ENCODE results near the gene AOPEP. TPM values are rescaled to one million over a fixed set of nuclear protein-coding genes. Genes with fewer than 3 reads are reported as not detected.

Gene AOPEP
- total RNA-seq, 2 experiments from 2014 or later, result 6.9 to 7.0 TPM

GRCh38 chr9:94721754-94722153, 4.7 kb upstream of the AOPEP start:
- peaks cover 18% of the 10 kb centered on the region for H3K27me3 Mint-ChIP-seq
- CTCF ChIA-PET, result no interaction called here
- no peaks in the 10 kb centered on the region for H3K9me3 Mint-ChIP-seq
- Histone ChIP-seq H3K4me3 (ENCODE audit: low read length) (no peak overlapping the region), H3K36me3 (ENCODE audit: insufficient read depth, low read length) (no peaks in the 10 kb centered on the region), H3K9me3 (ENCODE audit: control insufficient read depth in 1 of 2, insufficient read depth in 1 of 2, low read length in 2 of 2) (peaks cover 0 to under 1% of the 10 kb centered on the region in 2 experiments), H3K27me3 (ENCODE audit: control insufficient read depth in 1 of 2, insufficient read depth in 2 of 2, low read length in 2 of 2) (peaks cover 0 to 4% of the 10 kb centered on the region in 2 experiments), H3K4me1 (ENCODE audit: insufficient read depth, low read length) (peaks cover 7% of the 10 kb centered on the region), H3K27ac (ENCODE audit: low read depth in 1 of 2, low read length in 2 of 2) (no peak overlapping the region)
- POLR2A ChIA-PET, result no interaction called here
- no peak for ATAC-seq (ENCODE audit: poor library complexity)
- H3K4me3 Mint-ChIP-seq, result no peak overlapping the region
- H3K36me3 Mint-ChIP-seq (ENCODE audit: low read depth), result peaks cover 4% of the 10 kb centered on the region
- H3K27ac Mint-ChIP-seq, result no peak overlapping the region
- peaks cover 7% of the 10 kb centered on the region for H3K4me1 Mint-ChIP-seq (ENCODE audit: low read depth)
- intact Hi-C loops (cut with DNase I, micrococcal nuclease), result loop anchor here in 1 of 2 experiments (10.0 kb wide), 4 partner anchors 347 to 1693 kb away; partner anchors contain the start of genes ZNF169 and ZNF367
- TF ChIP-seq CTCF (IDR thresholded peaks at IDR 0.05), result no peak
- DNase-seq, result no peak

- H3K27me3 Mint-ChIP-seq, result no peaks in the 10 kb centered on the region
- Histone ChIP-seq H3K9me3 (ENCODE audit: control insufficient read depth in 1 of 2, insufficient read depth in 1 of 2, low read length in 2 of 2) (no peaks in the 10 kb centered on the region), H3K4me3 (ENCODE audit: low read length) (no peak overlapping the region), H3K4me1 (ENCODE audit: insufficient read depth, low read length) (peaks cover 12% of the 10 kb centered on the region), H3K36me3 (ENCODE audit: insufficient read depth, low read length) (no peaks in the 10 kb centered on the region), H3K27me3 (ENCODE audit: control insufficient read depth in 1 of 2, insufficient read depth in 2 of 2, low read length in 2 of 2) (no peaks in the 10 kb centered on the region), H3K27ac (ENCODE audit: low read depth in 1 of 2, low read length in 2 of 2) (no peak overlapping the region)
- peaks cover 8% of the 10 kb centered on the region for H3K36me3 Mint-ChIP-seq (ENCODE audit: low read depth)
- POLR2A ChIA-PET, result interaction anchor here (1.0 to 2.9 kb wide), 4 partner anchors 9 to 136 kb away, joined by 3 to 27 read pairs (median 8); no protein-coding TSS in a partner anchor
- DNase-seq (no peak), ATAC-seq (ENCODE audit: poor library complexity) (no peak)
- H3K27ac Mint-ChIP-seq, result peak overlapping the region; percentile 98
- no peak for TF ChIP-seq CTCF (IDR thresholded peaks at IDR 0.05)
- H3K9me3 Mint-ChIP-seq, result no peaks in the 10 kb centered on the region
- intact Hi-C loops (cut with DNase I, micrococcal nuclease), result loop anchor here in 1 of 2 experiments (5.0 to 10.0 kb wide), 6 partner anchors 53 to 1690 kb away; partner anchors contain the start of genes ZNF169 and ZNF367
- CTCF ChIA-PET, result no interaction called here
- H3K4me1 Mint-ChIP-seq (ENCODE audit: low read depth), result peaks cover 22% of the 10 kb centered on the region
- H3K4me3 Mint-ChIP-seq, result peak overlapping the region; percentile 77
Measured at GRCh38 chr9:94725293-94725692, 1.2 kb upstream of the AOPEP start.

DNA sequence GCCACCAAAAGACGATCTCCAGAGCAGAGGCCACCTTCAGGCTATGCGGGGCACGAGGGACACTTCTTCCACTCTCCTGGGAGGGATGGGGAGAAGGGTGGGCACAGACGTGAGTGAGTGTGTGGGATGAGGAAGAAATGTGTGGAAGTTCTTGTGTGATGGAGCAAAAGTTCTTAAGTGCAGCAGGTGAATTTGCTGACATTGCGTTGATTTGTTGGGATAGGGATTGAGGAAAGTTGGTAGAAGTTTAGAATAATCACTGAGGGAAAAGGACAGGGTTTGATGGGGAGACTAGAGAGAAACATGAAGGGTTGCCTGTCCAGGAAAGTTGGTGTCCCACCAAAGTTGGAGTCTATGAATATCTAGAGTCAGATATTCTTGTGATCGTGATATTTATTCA, 2.2 kb downstream of the AOPEP start:
- Histone ChIP-seq H3K27ac (ENCODE audit: low read depth in 1 of 2, low read length in 2 of 2) (no peak overlapping the region), H3K27me3 (ENCODE audit: control insufficient read depth in 1 of 2, insufficient read depth in 2 of 2, low read length in 2 of 2) (no peaks in the 10 kb centered on the region), H3K9me3 (ENCODE audit: control insufficient read depth in 1 of 2, insufficient read depth in 1 of 2, low read length in 2 of 2) (no peaks in the 10 kb centered on the region), H3K36me3 (ENCODE audit: insufficient read depth, low read length) (no peaks in the 10 kb centered on the region), H3K4me3 (ENCODE audit: low read length) (no peak overlapping the region), H3K4me1 (ENCODE audit: insufficient read depth, low read length) (peaks cover 12% of the 10 kb centered on the region)
- intact Hi-C loops (cut with DNase I, micrococcal nuclease), result loop anchor here in 1 of 2 experiments (5.0 to 10.0 kb wide), 6 partner anchors 56 to 1686 kb away; partner anchors contain the start of genes ZNF169 and ZNF367
- POLR2A ChIA-PET, result no interaction called here
- DNase-seq, result no peak
- Mint-ChIP-seq H3K27me3 (no peaks in the 10 kb centered on the region), H3K36me3 (ENCODE audit: low read depth) (peaks cover 8% of the 10 kb centered on the region), H3K4me3 (no peak overlapping the region), H3K27ac (peak overlapping the region; percentile 5), H3K4me1 (ENCODE audit: low read depth) (peaks cover 22% of the 10 kb centered on the region), H3K9me3 (no peaks in the 10 kb centered on the region)
- ATAC-seq (ENCODE audit: poor library complexity), result no peak
- no peak for TF ChIP-seq CTCF (IDR thresholded peaks at IDR 0.05)
- CTCF ChIA-PET, result no interaction called here

Data from CD4-positive, alpha-beta T cell (primary cell).